Small intestine (tissue), 7 donors: ENCODE results near the gene CEP72. TPM values are rescaled to one million over a fixed set of nuclear protein-coding genes. Genes with fewer than 3 reads are reported as not detected.

Source experiments
- DNase-seq, 2 donors: peaks; one replicate each; pipeline versions ENCODE4 v3.0.0 to v3.0.0-alpha.2; 2013
- FAIRE-seq: peaks from 2 replicates; lab custom pipeline; 2012; peaks lifted over from hg19 to GRCh38; lab: Jason Lieb, UNC
- H3K27ac ChIP-seq, 3 donors: one replicate each; pipeline ENCODE4 v1.5.1; 2013; ENCODE audit warnings: low read length in 2 of 3, mild to moderate bottlenecking in 2 of 3, control low read depth in 1 of 3, inconsistent platforms in 1 of 3, low read depth in 1 of 3, moderate library complexity in 1 of 3
- H3K27me3 ChIP-seq, 3 donors: one replicate each; pipeline ENCODE4 v1.6.1; 2013; ENCODE audit warnings: low read length in 3 of 3, inconsistent platforms in 1 of 3; ENCODE audit not compliant: control insufficient read depth in 3 of 3, insufficient read depth in 3 of 3
- H3K36me3 ChIP-seq, 3 donors: one replicate each; pipeline ENCODE4 v1.6.1; 2013; ENCODE audit warnings: low read length in 3 of 3, inconsistent platforms in 1 of 3, low read depth in 1 of 3, mild to moderate bottlenecking in 1 of 3, moderate library complexity in 1 of 3; ENCODE audit not compliant: control insufficient read depth in 3 of 3, insufficient read depth in 2 of 3
- H3K4me1 ChIP-seq, 3 donors: one replicate each; pipeline ENCODE4 v1.6.1; 2013; ENCODE audit warnings: low read length in 2 of 3, inconsistent platforms in 1 of 3, low read depth in 1 of 3, mild to moderate bottlenecking in 1 of 3, moderate library complexity in 1 of 3; ENCODE audit not compliant: control insufficient read depth in 3 of 3, insufficient read depth in 2 of 3
- H3K4me3 ChIP-seq, 3 donors: one replicate each; pipeline ENCODE4 v1.5.1; 2013; ENCODE audit warnings: low read length in 3 of 3, control low read depth in 1 of 3, inconsistent platforms in 1 of 3, low read depth in 1 of 3, mild to moderate bottlenecking in 1 of 3, moderate library complexity in 1 of 3
- H3K9me3 ChIP-seq, 2 donors: one replicate each; pipeline ENCODE4 v1.6.1; 2013; ENCODE audit warnings: low read depth in 1 of 2, low read length in 1 of 2; ENCODE audit not compliant: control insufficient read depth in 2 of 2, insufficient read depth in 1 of 2
- WGBS, 3 donors: extraction: QIAGEN DNeasy Blood & Tissue Kit; methylation state at CpG; one replicate each; pipeline ENCODE4 v1.1.7; 2013; 5-methylcytosine and 5-hydroxymethylcytosine counted together
- polyA plus RNA-seq, 4 donors: library from polyadenylated mRNA; stranded (reverse) in 3 of 4; unstranded in 1 of 4; fragments of 200-250 nt in 3 of 4; fragments of 120-200 nt in 1 of 4; gene quantifications; one replicate each; pipeline versions ENCODE4 v1.2.1 to v1.2.3, GENCODE V29; 2013
- donor health status: healthy with polysubstance abuse.
- donor health status: control.
- donor health status: control.
- donor health status: Bipolar disorder and iron deficiency.
- donor health status: healthy.

The CEP72 gene
- polyA plus RNA-seq, 4 donors = 0.54 to 9.6 (median 4.9) TPM

DNA sequence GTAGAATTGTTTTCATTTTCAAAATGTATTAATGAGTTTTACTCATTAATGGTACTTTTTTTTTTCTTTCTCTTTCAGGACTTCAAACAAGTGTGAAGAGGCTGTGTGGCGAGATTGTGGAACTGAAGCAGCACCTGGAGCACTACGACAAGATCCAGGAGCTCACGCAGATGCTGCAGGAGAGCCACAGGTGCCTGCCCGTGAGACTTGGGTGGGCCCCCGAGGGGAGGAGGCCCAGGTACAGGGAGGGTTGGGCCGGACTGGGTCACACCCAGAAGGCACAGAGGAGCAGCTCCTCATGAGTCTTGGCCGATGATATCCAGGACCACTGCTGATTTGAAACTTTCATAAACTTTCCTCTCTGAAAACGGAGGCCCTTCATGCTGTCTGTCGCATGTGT, 35.6 kb downstream of the CEP72 start:
- whole genome bisulfite sequencing, 3 donors = 97 to 99% (median 98%) methylated on average over 9 of the region's 9 CpGs
- no peak overlapping the region for H3K27ac ChIP-seq
- no peak for DNase-seq
- no peaks in the 10 kb centered on the region for H3K27me3 ChIP-seq
- H3K9me3 ChIP-seq = no peaks in the 10 kb centered on the region
- H3K4me3 ChIP-seq = no peak overlapping the region
- FAIRE-seq = no peak
- no peaks in the 10 kb centered on the region for H3K4me1 ChIP-seq
- H3K36me3 ChIP-seq = peaks cover 0 to 66% (median 0%) of the 10 kb centered on the region in 3 donors

DNA sequence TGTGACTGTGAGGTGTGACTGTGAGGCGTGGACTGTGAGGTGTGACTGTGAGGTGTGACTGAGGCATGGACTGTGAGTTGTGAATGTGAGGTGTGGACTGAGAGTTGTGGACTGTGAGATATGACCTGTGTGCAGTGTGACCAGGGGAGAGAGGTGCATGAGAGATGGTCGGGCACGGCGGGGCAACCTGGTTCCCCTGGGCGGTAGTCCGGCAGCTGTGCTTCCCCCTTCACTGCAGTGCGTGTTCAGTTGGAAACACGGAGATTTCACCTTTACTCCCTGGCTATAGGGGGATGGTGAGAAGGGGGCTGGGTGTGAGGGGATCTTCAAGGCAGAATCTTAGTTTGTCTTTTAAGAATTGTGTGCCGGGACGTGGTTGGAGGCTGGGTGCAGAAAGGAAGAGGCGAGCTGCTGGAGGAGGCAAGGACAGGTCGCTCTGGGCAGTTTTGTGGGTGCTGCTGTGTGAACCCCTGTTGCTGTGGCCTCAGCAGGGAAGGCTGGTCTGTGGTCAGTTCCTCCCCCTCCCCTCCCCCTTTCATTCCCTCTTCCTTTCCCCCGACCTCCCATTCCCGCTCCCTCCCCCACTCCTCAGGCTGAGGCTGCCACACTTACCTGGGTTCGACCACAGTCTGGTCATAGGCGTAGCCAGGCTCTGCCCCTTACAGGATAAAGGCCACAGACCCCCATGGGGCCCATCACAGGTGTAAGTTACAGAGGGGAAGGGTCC, 39.3 kb downstream of the CEP72 start:
- no peak overlapping the region for H3K4me3 ChIP-seq
- H3K9me3 ChIP-seq = peaks cover 0 to 2% of the 10 kb centered on the region in 2 donors
- no peaks in the 10 kb centered on the region for H3K4me1 ChIP-seq
- H3K36me3 ChIP-seq = peaks cover 0 to 43% (median 0%) of the 10 kb centered on the region in 3 donors
- FAIRE-seq (no peak), DNase-seq (no peak)
- H3K27me3 ChIP-seq = no peaks in the 10 kb centered on the region
- no peak overlapping the region for H3K27ac ChIP-seq
- WGBS, 3 donors = 94 to 95% (median 94%) methylated on average over 13 to 16 of the region's 16 CpGs

DNA sequence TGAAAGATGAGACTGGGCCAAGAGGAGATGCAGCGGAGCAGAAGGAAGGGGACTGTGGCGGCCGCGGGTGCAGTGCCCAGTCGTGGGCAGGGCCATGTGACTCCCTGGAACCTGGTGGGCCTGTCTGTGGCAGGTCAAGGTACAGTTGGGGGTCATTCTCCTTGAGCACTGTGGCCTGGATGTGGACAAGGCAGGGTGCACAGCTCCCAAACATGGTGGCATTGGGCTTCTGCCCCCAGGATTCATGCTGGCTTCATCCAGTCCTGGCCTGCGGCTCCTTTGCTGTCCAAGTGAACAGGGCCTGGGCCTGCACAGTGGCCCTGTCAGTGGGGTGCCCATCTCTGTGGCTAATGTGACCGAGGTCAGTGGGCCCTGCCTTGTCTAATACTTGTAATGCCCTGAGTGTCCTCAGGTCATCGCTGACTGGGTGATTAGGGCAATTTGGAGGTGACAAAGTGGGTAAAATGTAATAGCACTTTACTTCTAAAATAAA, 39.9 kb downstream of the CEP72 start:
- peaks cover 0 to 38% (median 0%) of the 10 kb centered on the region in 3 donors for H3K36me3 ChIP-seq
- H3K9me3 ChIP-seq = peaks cover 0 to 2% of the 10 kb centered on the region in 2 donors
- no peaks in the 10 kb centered on the region for H3K27me3 ChIP-seq
- DNase-seq (no peak), FAIRE-seq (no peak)
- H3K4me1 ChIP-seq = no peaks in the 10 kb centered on the region
- H3K27ac ChIP-seq = no peak overlapping the region
- H3K4me3 ChIP-seq = no peak overlapping the region
- WGBS, 3 donors = 90 to 95% (median 95%) methylated on average over 8 of the region's 8 CpGs

DNA sequence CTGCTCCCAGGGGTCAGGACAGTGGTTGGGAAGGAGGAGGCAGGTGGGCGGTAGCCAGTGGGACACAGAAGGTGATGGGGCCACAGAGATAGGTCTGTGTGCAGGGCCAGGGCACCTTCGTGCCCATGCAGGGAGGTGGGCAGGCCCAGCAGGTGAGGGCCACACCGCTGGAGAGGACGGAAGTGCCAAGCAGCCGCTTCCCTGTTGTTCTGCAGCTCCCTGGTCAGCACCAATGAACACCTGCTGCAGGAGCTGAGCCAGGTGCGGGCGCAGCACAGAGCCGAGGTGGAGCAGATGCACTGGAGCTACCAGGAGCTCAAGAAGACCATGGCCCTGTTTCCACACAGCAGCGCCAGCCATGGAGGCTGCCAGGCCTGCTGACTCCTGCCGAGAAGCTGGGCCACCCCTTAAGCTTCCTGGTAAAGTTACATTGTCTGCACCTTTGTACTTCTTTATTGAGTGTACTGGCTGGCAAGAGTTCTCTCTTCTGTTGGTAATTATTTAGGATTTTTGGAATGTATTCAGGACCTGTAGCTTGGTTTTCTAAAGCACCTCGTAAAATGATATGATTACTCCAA, 40.7 kb downstream of the CEP72 start:
- peaks cover 0 to 7% of the 10 kb centered on the region in 2 donors for H3K9me3 ChIP-seq
- H3K4me3 ChIP-seq = no peak overlapping the region
- no peak for FAIRE-seq
- DNase-seq = peak in 1 of 2 donors; percentile 15
- no peaks in the 10 kb centered on the region for H3K4me1 ChIP-seq
- H3K27ac ChIP-seq = no peak overlapping the region
- peaks cover 0 to 37% (median 0%) of the 10 kb centered on the region in 3 donors for H3K36me3 ChIP-seq
- no peaks in the 10 kb centered on the region for H3K27me3 ChIP-seq
- whole genome bisulfite sequencing, 3 donors = 52 to 86% (median 67%) methylated on average over 11 of the region's 11 CpGs

DNA sequence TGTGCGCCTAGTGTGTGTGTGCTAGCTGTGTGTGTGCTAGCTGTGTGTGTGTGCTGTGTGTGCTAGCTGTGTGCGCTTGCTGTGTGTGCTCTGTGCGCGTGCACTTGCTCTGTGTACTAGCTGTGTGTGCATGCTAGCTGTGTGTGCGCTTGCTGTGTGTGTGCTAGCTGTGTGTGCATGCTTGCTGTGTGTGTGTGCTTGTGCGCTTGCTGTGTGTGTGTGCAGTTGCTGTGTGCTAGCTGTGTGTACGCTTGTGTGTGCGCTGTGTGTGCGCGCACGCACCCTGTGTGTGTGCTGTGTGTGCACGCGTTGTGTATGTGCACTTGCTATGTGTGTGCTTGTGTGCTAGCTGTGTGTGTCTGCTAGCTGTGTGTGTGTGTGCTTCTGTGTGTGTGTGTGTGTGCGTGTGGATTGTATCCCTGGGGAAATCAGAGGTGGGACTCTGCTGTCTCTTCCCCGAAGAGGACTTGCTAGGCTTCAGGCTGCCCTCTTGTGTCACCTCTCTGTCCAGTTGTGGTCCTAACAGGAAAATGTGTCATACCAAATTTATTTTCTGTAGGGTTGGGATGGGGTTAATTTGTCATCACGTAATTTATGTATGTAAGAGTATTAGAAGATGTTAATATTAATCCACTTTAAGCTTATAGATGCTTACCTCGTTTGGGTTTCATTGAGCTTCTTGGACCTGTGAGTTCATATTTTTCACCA, 42.1 kb downstream of the CEP72 start:
- DNase-seq (no peak), FAIRE-seq (no peak)
- Histone ChIP-seq H3K4me3 (no peak overlapping the region), H3K27ac (no peak overlapping the region), H3K27me3 (no peaks in the 10 kb centered on the region), H3K9me3 (peaks cover 0 to 15% of the 10 kb centered on the region in 2 donors), H3K4me1 (no peaks in the 10 kb centered on the region), H3K36me3 (peaks cover 0 to 41% (median 2%) of the 10 kb centered on the region in 3 donors)
- WGBS, 3 donors = 88 to 95% (median 92%) methylated on average over 17 of the region's 17 CpGs

DNA sequence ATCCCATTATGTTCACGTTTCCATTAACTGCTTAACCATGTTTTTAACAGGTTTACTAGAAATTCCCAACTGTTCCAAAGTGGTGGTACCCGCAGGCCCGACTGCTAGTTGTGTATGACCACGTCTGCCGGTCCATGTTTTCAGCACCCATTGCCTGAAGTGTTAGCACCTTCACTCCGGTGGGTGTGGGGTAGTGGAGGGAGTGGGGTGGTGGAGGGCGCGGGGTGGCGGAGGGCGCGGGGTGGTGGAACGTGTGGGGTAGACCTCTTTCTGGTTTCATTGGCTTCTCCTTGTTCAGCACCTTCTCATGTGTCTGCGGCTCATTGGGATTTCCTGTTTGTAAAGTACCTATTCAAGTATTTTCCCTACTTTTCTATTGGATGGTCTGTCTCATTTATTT, 43.3 kb downstream of the CEP72 start:
- DNase-seq (no peak), FAIRE-seq (no peak)
- Histone ChIP-seq H3K4me3 (no peak overlapping the region), H3K36me3 (peaks cover 0 to 51% (median 3%) of the 10 kb centered on the region in 3 donors), H3K27me3 (no peaks in the 10 kb centered on the region), H3K27ac (no peak overlapping the region), H3K9me3 (peaks cover 0 to 24% of the 10 kb centered on the region in 2 donors), H3K4me1 (no peaks in the 10 kb centered on the region)
- WGBS, 3 donors = 92 to 96% (median 94%) methylated on average over 13 of the region's 13 CpGs

DNA sequence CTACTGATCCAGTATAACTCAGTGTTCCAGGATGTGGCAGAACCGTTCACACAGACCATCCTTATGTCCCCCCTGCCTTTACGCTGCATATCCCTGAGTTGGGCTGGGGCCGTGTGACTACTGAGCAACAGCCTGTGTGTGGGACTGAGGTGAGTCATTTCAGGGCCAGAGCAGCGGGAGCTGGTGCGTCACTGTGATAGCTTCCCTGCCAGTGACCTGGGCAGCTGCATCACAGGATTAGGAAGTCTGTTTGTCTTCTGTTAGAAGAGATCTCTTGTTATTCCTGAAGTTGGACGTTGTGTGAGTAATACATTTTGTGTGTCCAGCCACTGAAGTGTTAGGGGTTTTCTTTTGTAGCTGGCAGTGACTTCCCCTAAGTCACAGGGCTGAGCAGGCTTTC, 45.4 kb downstream of the CEP72 start:
- WGBS, 3 donors = 84 to 97% (median 88%) methylated on average over 6 of the region's 6 CpGs
- Histone ChIP-seq H3K4me1 (no peaks in the 10 kb centered on the region), H3K4me3 (no peak overlapping the region), H3K9me3 (peaks cover 0 to 41% of the 10 kb centered on the region in 2 donors), H3K27me3 (no peaks in the 10 kb centered on the region), H3K36me3 (peaks cover 0 to 59% (median 5%) of the 10 kb centered on the region in 3 donors), H3K27ac (no peak overlapping the region)
- DNase-seq = no peak
- no peak for FAIRE-seq

DNA sequence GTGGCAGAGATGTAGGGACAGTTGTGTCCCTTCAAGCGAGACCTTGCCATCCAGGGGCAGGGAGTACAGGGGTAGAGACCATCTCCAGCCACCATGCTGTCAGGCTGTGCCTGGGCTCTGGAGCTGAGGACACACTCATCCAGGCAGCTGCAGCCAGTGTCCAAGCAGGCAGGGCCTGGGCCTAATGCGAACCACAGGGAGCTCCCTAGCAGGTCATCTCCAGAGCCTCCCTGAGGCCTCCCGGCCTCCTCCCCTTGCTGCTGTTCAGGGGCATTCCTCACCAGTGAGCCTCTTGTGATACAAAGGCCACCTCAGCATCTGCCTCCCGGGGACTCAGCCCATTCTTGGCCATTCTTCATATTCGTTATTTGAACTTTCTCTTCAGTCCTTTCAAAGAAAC, 46.0 kb downstream of the CEP72 start:
- Histone ChIP-seq H3K9me3 (peaks cover 0 to 46% of the 10 kb centered on the region in 2 donors), H3K4me1 (no peaks in the 10 kb centered on the region), H3K4me3 (no peak overlapping the region), H3K27me3 (no peaks in the 10 kb centered on the region), H3K36me3 (peaks cover 0 to 59% (median 5%) of the 10 kb centered on the region in 3 donors), H3K27ac (no peak overlapping the region)
- 96 to 98% (median 97%) methylated on average over 5 of the region's 5 CpGs for WGBS, 3 donors
- no peak for FAIRE-seq
- DNase-seq = no peak
